Right lobe of liver (tissue), 4 donors: Measurements from ENCODE around the gene IVD.

ENCODE experiments used
- CTCF ChIP-seq, 4 donors: fragments of 200-600 bp in 3 of 4; fragments of 450-650 bp in 1 of 4; IDR thresholded peaks; one replicate each; pipeline versions ENCODE4 v1.5.1 to v1.8.0; 2016 to 2022; ENCODE audit warnings: antibody characterized with exemption in 4 of 4, mild to moderate bottlenecking in 2 of 4
- POLR2A ChIP-seq: fragments of 450-650 bp; IDR thresholded peaks from one replicate; pipeline ENCODE4 v1.6.1; 2017; ENCODE audit warnings: antibody characterized with exemption, mild to moderate bottlenecking
- donor health status: DM: no; HTN: no; CAD: no.
- donor health status: DM: no; HTN: no; CAD: no.
- donor health status: DM: no; HTN: yes; CAD: no.

GRCh38 chr15:40409366-40409765 lies 3.8 kb downstream of the IVD start:
- no peak for TF ChIP-seq POLR2A
- TF ChIP-seq CTCF (IDR thresholded peaks at IDR 0.05), result no peak
